HG02759 (cell line): ENCODE data around the gene SNRNP40.

ENCODE experiments used
- ATAC-seq: cut with Tn5 transposase; IDR thresholded peaks from one replicate; pipeline ENCODE4 v1.9.1; 2021; ENCODE audit warnings: mild to moderate bottlenecking, moderate library complexity; ENCODE audit not compliant: unreplicated experiment

Gene SNRNP40

GRCh38 chr1:31296486-31297276 lies at the start of gene SNRNP40, which contains the start of gene ZCCHC17:
SNRNP40 (minus strand) TSS chr1:31296788; CDS start chr1:31296751, 37 bp downstream.
ZCCHC17 (plus strand) TSS chr1:31297032; CDS start chr1:31310099, 13,067 bp downstream.
- peak; percentile 97 for ATAC-seq

DNA sequence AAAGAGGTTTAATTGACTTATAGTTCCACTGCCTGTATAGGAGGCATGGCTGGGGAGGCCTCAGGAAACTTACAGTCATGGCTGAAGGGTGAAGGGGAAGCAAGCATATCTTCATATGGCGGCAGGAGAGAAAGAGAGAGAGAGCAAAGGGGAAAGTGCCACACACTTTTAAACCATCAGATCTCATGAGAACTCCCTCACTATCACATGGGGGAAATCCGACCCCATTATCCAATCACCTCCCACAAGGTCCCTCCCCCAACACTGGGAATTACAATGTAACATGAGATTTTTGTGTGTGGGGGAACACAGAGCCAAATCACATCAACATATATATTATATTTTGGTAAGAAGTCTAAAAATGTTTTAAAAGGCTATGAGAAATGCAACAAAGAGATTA lies 49.0 kb upstream of the SNRNP40 start:
- ATAC-seq, result no peak

DNA sequence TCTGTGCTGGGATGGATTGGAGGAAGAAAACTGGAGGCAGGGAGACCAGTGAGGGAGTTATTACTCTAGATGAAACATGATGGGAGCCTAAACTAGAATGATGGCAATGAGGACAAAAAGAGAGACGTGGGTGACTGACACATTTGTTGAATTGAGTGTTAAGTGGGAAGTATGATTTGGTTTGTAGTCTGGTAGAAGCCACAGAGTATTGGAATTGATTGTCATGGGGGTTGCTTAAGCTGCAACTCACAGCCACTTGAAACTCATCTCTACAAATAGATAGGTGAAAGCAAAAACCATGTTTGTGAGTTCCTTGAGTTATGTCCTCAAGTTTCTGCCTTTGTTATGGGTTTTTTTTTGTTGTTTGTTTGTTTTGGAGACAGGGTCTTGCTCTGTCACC lies 47.9 kb upstream of the SNRNP40 start:
- ATAC-seq, result no peak

GRCh38 chr1:31336687-31337467 lies 40.3 kb upstream of the SNRNP40 start:
- ATAC-seq, result no peak

DNA sequence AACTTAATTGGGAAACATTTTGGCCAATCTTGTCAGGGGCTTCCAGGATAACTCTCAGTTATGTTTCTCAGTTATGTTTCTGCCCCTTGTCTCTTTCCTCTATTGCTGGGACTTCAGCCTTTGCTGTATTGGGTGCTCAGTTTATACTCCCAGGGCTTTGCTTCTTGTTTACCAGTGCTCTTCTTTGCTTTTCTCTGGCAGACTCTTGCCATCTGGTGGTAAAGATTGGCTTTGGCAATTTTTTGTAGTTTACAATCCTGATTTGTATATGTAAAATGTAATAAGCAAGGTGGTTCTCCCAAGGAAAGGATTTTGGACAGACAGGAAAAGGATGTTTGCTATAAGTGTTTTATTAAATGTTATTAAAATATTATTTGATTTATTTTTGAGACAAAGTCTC lies 38.4 kb upstream of the SNRNP40 start:
- no peak for ATAC-seq

- ATAC-seq, result no peak
Observed at GRCh38 chr1:31327381-31327780, 30.8 kb upstream of the SNRNP40 start.

- ATAC-seq, result no peak
Observed at GRCh38 chr1:31326461-31326860, 29.9 kb upstream of the SNRNP40 start.

DNA sequence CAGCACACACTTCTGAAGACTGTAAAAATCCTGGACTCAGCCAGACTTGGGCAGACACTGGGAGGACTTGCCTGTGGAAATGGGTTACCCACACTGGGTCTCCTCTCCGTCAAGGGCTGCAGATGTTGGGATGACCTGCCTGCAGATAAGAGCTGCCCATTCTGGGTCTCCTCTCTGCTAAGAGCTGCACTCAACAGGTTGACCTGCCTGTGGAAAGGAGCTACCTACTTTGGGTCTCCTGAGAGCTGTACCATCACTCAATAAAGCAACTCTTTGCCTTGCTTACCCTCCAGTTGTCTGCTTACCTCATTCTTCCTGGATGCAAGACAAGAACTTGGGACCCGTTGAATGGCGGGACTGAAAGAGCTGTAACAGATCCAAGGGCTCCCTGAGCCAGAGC lies 28.4 kb upstream of the SNRNP40 start:
- no peak for ATAC-seq

DNA sequence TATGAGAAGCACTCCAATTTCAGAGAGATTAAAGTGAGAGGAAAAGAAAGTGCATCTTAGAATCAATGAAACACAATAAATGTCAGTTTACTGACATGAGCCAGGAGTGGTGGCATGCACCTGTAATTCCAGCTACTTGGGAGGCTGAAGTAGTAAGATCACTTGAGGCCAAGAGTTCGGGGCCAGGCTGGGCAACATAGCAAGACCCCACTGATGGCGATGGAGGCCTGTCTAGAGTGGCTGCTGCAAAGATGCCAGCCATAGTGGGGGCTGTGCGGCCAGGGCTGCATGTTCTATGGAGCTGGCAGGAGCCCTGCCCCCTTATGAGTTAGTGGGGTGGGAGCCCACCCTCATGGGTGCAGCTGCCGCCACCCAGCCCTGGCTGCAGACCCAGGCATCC lies 27.5 kb upstream of the SNRNP40 start:
- ATAC-seq, result no peak

DNA sequence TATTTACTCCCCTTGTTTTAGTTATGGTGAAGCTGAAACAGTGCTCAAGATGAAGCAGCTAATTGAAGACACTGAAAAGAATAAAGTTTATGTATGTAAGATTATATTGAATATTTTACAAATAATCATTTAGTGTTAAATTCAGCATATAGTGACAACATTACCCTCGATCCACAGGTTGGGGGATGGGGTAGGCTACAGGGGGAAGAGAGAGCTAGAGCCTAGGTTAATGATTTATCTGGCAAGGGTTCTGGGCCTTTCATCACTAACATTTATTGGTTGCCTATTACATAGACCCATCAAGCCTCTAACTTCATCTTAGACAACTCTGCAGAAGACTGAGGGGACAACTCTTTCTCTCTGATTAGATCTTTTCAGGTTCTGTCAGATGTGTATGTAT lies 21.6 kb upstream of the SNRNP40 start:
- ATAC-seq, result no peak

DNA sequence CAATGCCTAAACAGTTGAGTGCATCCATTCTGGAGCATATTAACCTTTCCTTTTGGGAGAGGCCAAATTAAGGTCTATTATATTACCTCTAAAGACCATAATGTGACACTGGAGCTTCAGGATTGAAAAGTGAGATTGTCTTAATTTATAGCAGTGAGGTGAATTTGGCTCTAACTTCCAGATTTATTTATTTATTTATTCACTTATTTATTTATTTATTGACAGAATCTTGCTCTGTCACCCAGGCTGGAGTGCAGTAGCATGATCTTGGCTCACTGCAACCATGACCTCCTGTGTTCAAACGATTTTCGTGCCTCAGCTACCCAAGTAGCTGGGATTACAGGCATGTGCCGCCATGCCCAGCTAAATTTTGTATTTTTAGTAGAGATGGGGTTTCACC lies 19.3 kb upstream of the SNRNP40 start:
- no peak for ATAC-seq

DNA sequence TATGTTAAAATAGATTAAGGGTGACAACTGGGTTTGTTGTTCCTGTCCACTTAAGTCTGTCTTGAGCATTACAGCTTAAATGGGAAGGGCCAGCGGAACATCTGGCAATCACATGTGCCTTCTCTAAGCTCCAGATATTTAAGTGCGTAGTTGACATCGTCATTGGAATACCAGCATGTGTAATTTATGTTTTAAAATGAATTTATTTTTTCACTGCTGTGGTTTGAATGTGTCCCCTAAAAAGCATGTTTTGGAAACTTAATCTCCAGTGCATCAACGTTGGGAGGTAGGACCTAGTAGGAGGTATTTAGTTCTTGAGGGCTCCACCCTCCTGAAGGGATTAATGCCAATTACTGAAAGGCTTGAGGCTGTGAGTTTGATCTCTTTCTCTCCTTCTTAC lies 13.6 kb upstream of the SNRNP40 start:
- ATAC-seq, result no peak

DNA sequence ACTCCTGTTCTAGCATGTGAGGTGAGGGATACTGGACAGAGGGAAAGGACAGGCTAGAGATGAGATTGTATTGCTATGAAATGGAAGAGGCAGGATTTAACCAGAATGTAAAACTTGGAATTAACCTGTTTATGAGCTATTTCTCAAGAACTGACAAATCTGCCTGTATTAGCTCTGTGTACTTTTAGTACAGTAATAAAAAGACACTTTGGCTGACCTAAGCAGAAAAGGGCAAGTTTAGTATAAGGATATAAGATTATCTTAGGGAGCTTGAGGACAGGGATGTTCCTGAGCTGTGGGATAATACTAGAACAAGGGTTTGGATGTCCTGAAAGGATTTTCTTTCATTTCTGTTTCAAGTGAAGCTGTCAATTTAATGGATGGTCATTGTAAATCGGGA lies 11.4 kb upstream of the SNRNP40 start:
- no peak for ATAC-seq

DNA sequence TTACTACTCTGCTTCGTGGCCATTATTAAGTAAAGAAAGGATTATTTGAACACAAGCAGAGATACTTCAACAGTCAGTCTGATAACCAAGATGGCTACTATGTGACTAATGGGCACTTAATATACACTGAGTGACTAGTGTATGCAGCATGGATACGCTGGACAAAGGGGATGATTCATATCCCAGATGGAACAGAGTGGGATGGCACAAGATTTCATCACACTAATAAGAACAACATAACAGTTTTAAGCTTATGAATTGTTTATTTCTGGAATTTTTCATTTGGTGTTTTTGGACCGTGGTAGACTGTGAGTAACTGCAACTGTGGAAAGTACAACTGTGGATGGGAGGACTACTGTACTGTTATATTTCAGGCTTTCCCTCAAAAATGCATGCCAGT lies 9.7 kb upstream of the SNRNP40 start:
- no peak for ATAC-seq

GRCh38 chr1:31302709-31303441 lies 6.3 kb upstream of the SNRNP40 start:
- no peak for ATAC-seq

DNA sequence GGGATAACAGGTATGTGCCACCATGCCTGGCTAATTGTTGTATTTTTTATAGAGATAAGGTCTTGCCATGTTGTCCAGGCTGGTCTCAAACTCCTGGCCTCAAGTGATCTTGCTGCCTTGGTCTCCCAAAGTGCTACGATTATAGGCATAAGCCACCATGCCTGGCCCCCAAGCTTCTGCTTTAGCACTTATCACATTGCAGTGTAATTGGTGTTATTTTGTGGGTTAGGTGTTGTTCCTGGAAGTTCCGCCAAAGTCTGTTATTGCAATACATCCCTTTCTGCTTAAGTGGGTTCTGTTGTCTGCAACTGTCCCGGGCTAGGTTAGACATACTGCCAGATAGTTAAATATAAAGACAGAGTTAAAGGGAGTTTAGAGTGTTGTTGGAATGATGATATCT lies 3.6 kb upstream of the SNRNP40 start:
- no peak for ATAC-seq

DNA sequence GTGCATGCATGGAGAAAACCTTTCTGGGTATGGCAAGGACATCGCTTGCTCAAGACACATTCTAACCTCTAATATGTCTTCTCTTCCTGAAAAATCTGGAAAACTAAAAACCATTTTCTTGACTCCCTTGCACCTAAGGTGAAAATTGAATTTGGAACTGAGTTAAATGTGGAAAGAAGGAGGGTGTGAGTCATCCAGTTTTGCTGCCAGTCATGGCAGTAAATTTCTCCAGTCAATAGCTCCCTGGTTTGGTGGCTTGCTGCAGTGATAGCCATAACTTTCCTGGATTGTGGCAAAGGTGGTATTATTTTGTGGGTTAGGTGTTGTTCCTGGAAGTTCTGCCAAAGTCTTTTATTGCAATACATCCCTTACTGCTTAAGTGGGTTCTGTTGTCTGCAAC lies 2.8 kb upstream of the SNRNP40 start:
- no peak for ATAC-seq

GRCh38 chr1:31297277-31298247 lies 974 bp upstream of the SNRNP40 start:
- ATAC-seq, result no peak

- ATAC-seq, result no peak
Observed at GRCh38 chr1:31295874-31296485, 608 bp downstream of the SNRNP40 start.

GRCh38 chr1:31289021-31289420 lies 7.6 kb downstream of the SNRNP40 start:
- no peak for ATAC-seq
